ENCODE results near the gene VWA8. TPM values are rescaled to one million over a fixed set of nuclear protein-coding genes. Genes with fewer than 3 reads are reported as not detected.

VWA8 gene
- total and polyA plus RNA-seq, 7 donors, result 3.0 to 37.5 (median 24.7) TPM

GRCh38 chr13:41699759-41700158 lies 261.1 kb downstream of the VWA8 start:
- intact Hi-C loops (cut with DNase I), result no loop called here
- Histone ChIP-seq H3K9me3 (no peaks in the 10 kb centered on the region), H3K4me1 (peaks cover 0 to 55% (median 45%) of the 10 kb centered on the region in 4 donors), H3K27me3 (no peaks in the 10 kb centered on the region), H3K27ac (no peak overlapping the region), H3K4me3 (no peak overlapping the region), H3K36me3 (peaks cover 0 to 11% (median 0%) of the 10 kb centered on the region in 4 donors)
- TF ChIP-seq POLR2AphosphoS5 (IDR thresholded peaks at IDR 0.05) (no peak), CTCF (IDR thresholded peaks at IDR 0.05) (no peak), POLR2A (IDR thresholded peaks at IDR 0.05) (no peak), EP300 (IDR thresholded peaks at IDR 0.05) (no peak)
- WGBS, 2 donors, result 97 to 98% methylated on average over 1 of the region's 1 CpG
- DNase-seq, result no peak

GRCh38 chr13:41697578-41697977 lies 263.3 kb downstream of the VWA8 start:
- 97 to 99% methylated on average over 6 of the region's 6 CpGs for WGBS, 2 donors
- Histone ChIP-seq H3K4me1 (peaks cover 0 to 60% (median 47%) of the 10 kb centered on the region in 4 donors), H3K27me3 (no peaks in the 10 kb centered on the region), H3K9me3 (no peaks in the 10 kb centered on the region), H3K27ac (peak overlapping the region in 2 of 4 donors; percentile 8 to 82), H3K36me3 (peaks cover 0 to 11% (median 0%) of the 10 kb centered on the region in 4 donors), H3K4me3 (no peak overlapping the region)
- no peak for DNase-seq
- intact Hi-C loops (cut with DNase I), result no loop called here
- TF ChIP-seq CTCF (IDR thresholded peaks at IDR 0.05) (no peak), POLR2AphosphoS5 (IDR thresholded peaks at IDR 0.05) (no peak)

GRCh38 chr13:41696163-41697003 lies 264.5 kb downstream of the VWA8 start:
- Histone ChIP-seq H3K4me1 (peaks cover 0 to 51% (median 37%) of the 10 kb centered on the region in 4 donors), H3K27ac (peak overlapping the region; percentile 23 to 82 (median 58)), H3K36me3 (peaks cover 0 to 17% (median 0%) of the 10 kb centered on the region in 4 donors), H3K27me3 (no peaks in the 10 kb centered on the region), H3K4me3 (no peak overlapping the region), H3K9me3 (no peaks in the 10 kb centered on the region)
- no peak for DNase-seq
- intact Hi-C loops (cut with DNase I), result no loop called here
- TF ChIP-seq CTCF (IDR thresholded peaks at IDR 0.05) (no peak), POLR2AphosphoS5 (IDR thresholded peaks at IDR 0.05) (no peak), POLR2A (IDR thresholded peaks at IDR 0.05) (no peak), EP300 (IDR thresholded peaks at IDR 0.05) (no peak)

- DNase-seq, result peak; percentile 85
- no peaks in the 10 kb centered on the region for H3K9me3 ChIP-seq
- H3K4me1 ChIP-seq, result peaks cover 0 to 34% (median 24%) of the 10 kb centered on the region in 4 donors
- peaks cover 0 to 32% (median 0%) of the 10 kb centered on the region in 4 donors for H3K36me3 ChIP-seq
- intact Hi-C loops (cut with DNase I), result no loop called here
- TF ChIP-seq POLR2A (IDR thresholded peaks at IDR 0.05) (no peak), CTCF (IDR thresholded peaks at IDR 0.05) (no peak), EP300 (IDR thresholded peaks at IDR 0.05) (peak in 3 of 4 donors; percentile 49 to 86 (median 84)), POLR2AphosphoS5 (IDR thresholded peaks at IDR 0.05) (peak; percentile 56 to 88 (median 72))
- H3K4me3 ChIP-seq, result no peak overlapping the region
- H3K27ac ChIP-seq, result peak overlapping the region; percentile 55 to 82 (median 74)
- no peaks in the 10 kb centered on the region for H3K27me3 ChIP-seq
- 27 to 33% methylated on average over 5 of the region's 5 CpGs for WGBS, 2 donors
Measured at GRCh38 chr13:41694545-41695301, 266.2 kb downstream of the VWA8 start.
